Neutrophil (primary cell): Measurements from ENCODE around the gene PIP5KL1.
A peak's percentile ranks its signal among the peaks of the same experiment; 100 is the strongest.

Experiments used
- H3K27ac ChIP-seq: fragments of 200-600 bp; sonication (generic); 2 replicates; pipeline ENCODE4 v1.5.1; 2016; ENCODE audit warnings: mild to moderate bottlenecking, moderate library complexity
- H3K27me3 ChIP-seq: fragments of 200-600 bp; sonication (generic); 2 replicates; pipeline ENCODE4 v1.6.0; 2016; ENCODE audit warnings: mild to moderate bottlenecking
- H3K36me3 ChIP-seq: fragments of 200-600 bp; sonication (generic); 2 replicates; pipeline ENCODE4 v1.5.1; 2017
- H3K4me1 ChIP-seq, 2 experiments: fragments of 200-600 bp in 1 of 2; sonication (generic) in 1 of 2; 1 replicate in 1 of 2; 2 replicates in 1 of 2; pipeline versions ENCODE4 v1.5.1 to v1.6.1; 2013 to 2016; ENCODE audit warnings: low read depth in 1 of 2, low read length in 1 of 2, mild to moderate bottlenecking in 1 of 2, moderate library complexity in 1 of 2; ENCODE audit not compliant: control insufficient read depth in 1 of 2, insufficient read depth in 1 of 2
- H3K4me3 ChIP-seq, 2 experiments: fragments of 200-600 bp in 1 of 2; sonication (generic) in 1 of 2; 1 replicate in 1 of 2; 2 replicates in 1 of 2; pipeline ENCODE4 v1.5.1; 2013 to 2016; ENCODE audit warnings: low read depth in 1 of 2, low read length in 1 of 2, mild to moderate bottlenecking in 1 of 2, moderate library complexity in 1 of 2
- H3K9me3 ChIP-seq: fragments of 200-600 bp; sonication (generic); 2 replicates; pipeline ENCODE4 v1.5.1; 2016
- CTCF ChIP-seq: fragments of 200-600 bp; sonication (generic); IDR thresholded peaks from 2 replicates; pipeline ENCODE4 v1.5.1; 2016; ENCODE audit warnings: antibody characterized with exemption

The PIP5KL1 gene

GRCh38 chr9:127930231-127931091 is at the start of gene PIP5KL1:
Gene PIP5KL1 (minus strand): TSS chr9:127930777. CDS start chr9:127930752, 25 bp downstream.
- Histone ChIP-seq H3K36me3 (peaks cover 2% of the 10 kb centered on the region), H3K27ac (no peak within 1 kb of the TSS), H3K4me1 (peaks cover 23 to 28% of the 10 kb centered on the region in 2 experiments), H3K9me3 (no peaks in the 10 kb centered on the region), H3K27me3 (peaks cover 67% of the 10 kb centered on the region), H3K4me3 (peak within 1 kb of the TSS; percentile 45 to 65)
- TF ChIP-seq CTCF, result no peak

DNA sequence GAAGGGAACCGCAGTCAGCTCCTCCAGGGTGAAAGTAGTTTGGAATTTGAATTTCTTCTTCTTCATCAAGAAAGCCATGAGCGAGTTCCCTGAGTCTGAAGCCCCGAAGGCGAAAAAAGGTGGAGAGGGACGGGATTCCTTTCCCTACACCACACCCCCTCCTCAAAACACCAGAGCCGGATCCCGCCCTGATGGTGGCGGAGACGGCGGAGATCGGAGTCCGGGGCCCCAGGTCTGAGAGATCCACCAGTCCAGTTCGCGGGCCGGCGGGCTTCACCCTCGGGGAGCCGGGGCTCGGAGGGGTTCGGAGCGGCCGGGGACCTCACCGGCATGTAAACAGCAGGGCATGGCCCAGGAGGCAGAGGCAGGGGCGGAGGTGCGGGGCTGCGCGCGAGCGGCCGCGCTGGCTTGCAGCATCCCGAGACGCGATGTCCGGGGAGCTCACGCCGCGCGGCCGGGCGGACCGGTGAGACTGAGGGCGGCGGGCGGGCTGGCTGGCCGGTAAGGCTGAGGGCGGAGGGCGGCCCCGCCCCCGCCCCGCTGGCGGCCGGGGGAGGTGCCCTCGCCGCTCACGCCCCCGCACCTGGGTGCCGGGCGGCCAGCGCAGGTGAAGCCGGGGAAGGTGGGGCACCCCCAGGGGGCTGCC is 49.6 kb upstream of the PIP5KL1 start:
- no peak for TF ChIP-seq CTCF
- peak overlapping the region; percentile 50 for H3K27ac ChIP-seq

GRCh38 chr9:127979333-127980059 is 48.9 kb upstream of the PIP5KL1 start:
- TF ChIP-seq CTCF, result no peak
- Histone ChIP-seq H3K27me3 (peaks cover 20% of the 10 kb centered on the region), H3K4me1 (peaks cover 13 to 16% of the 10 kb centered on the region in 2 experiments), H3K9me3 (no peaks in the 10 kb centered on the region), H3K4me3 (peak overlapping the region; percentile 74 to 79), H3K27ac (no peak overlapping the region), H3K36me3 (no peaks in the 10 kb centered on the region)

More for the DNA sequence above, 49.6 kb upstream of the PIP5KL1 start:
- peaks cover 13 to 16% of the 10 kb centered on the region in 2 experiments for H3K4me1 ChIP-seq
- H3K27me3 ChIP-seq, result peaks cover 20% of the 10 kb centered on the region
- no peaks in the 10 kb centered on the region for H3K36me3 ChIP-seq
- no peaks in the 10 kb centered on the region for H3K9me3 ChIP-seq
- H3K4me3 ChIP-seq, result peak overlapping the region; percentile 74 to 79

DNA sequence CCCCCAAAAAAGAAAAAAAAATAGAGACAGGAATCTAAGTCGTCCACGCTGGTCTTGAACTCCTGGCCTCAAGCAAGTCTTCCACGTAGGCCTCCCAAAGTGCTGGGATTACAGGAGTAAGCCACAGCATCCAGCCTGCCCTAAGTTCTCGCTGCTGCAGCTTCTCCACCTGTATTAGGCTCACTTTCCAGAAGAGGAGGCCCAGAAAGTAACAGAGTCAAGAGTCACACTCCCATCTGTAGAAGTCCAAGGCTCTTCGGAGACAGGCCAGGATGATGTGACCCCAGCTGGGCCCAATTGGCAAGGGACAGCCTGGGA is 48.4 kb upstream of the PIP5KL1 start:
- Histone ChIP-seq H3K27me3 (peaks cover 20% of the 10 kb centered on the region), H3K27ac (no peak overlapping the region), H3K4me3 (no peak overlapping the region), H3K4me1 (peaks cover 13 to 16% of the 10 kb centered on the region in 2 experiments), H3K36me3 (no peaks in the 10 kb centered on the region), H3K9me3 (no peaks in the 10 kb centered on the region)
- no peak for TF ChIP-seq CTCF

DNA sequence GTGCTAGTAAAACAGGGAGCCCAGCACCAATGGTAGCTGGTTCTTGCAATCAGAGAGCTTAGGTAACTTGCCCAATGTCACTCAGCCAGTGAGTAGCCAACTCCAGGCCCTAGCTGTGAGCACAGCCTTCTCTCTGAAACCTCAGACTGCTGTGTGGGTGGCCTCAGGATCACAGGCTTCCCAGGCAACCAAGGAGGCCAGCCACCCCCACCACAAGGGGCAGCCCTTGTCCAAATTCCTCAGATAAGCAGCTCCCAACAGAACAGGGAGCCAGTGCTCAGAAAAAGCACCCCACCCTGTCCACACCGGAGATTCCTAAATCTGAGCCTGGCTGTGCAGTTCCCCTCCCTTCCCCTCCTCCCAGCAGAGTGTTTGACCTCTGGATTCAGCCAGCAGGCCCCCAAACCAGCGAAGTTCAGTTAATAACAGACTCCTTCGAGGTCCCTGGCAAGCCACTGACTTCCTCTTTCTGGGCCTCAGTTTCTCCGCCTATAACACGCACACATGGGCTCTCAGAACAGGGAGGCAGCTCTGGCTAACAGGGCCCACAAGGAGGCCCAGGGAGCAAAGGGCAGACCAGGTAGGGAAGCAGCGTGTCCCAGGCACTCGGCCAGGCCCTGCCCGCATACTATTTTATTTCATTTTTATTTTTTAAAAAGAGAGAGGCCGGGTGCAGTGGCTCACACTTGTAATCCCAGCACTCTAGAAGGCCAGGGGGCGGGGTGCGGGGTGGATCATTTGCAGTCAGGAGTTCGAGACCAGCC is 47.5 kb upstream of the PIP5KL1 start:
- Histone ChIP-seq H3K27ac (no peak overlapping the region), H3K4me1 (peaks cover 13 to 16% of the 10 kb centered on the region in 2 experiments), H3K4me3 (no peak overlapping the region), H3K9me3 (no peaks in the 10 kb centered on the region), H3K27me3 (peaks cover 20% of the 10 kb centered on the region), H3K36me3 (no peaks in the 10 kb centered on the region)
- no peak for TF ChIP-seq CTCF
